DOHH2 (cell line): ENCODE data around the gene MEIS3.

ENCODE experiments used
- H3F3A ChIP-seq: fragments of 200-600 bp; sonication (generic), shearing (Covaris generic); 2 replicates; pipeline ENCODE4 v1.6.0; 2016; ENCODE audit warnings: antibody characterized with exemption, mild to moderate bottlenecking; ENCODE audit not compliant: control insufficient read depth, insufficient read depth
- H3K27ac ChIP-seq: fragments of 200-600 bp; sonication (generic); 2 replicates; pipeline ENCODE4 v1.5.1; 2014; ENCODE audit warnings: low read depth, mild to moderate bottlenecking, low read length, moderate library complexity
- H3K27me3 ChIP-seq: fragments of 200-600 bp; sonication (generic); 2 replicates; pipeline ENCODE4 v1.6.1; 2014; ENCODE audit warnings: mild to moderate bottlenecking, low read length, mixed read lengths; ENCODE audit not compliant: control insufficient read depth
- H3K36me3 ChIP-seq: fragments of 200-600 bp; sonication (generic); 2 replicates; pipeline ENCODE4 v1.6.1; 2014; ENCODE audit warnings: mild to moderate bottlenecking, low read length, moderate library complexity, mixed read lengths; ENCODE audit not compliant: control insufficient read depth
- H3K4me1 ChIP-seq: fragments of 200-600 bp; sonication (generic); 2 replicates; pipeline ENCODE4 v1.6.1; 2014; ENCODE audit warnings: mild to moderate bottlenecking, low read length, mixed read lengths; ENCODE audit not compliant: control insufficient read depth
- H3K4me2 ChIP-seq: fragments of 200-600 bp; sonication (generic); 2 replicates; pipeline ENCODE4 v1.6.0; 2014; ENCODE audit warnings: mild to moderate bottlenecking, low read length, moderate library complexity
- H3K4me3 ChIP-seq: fragments of 200-600 bp; sonication (generic); 2 replicates; pipeline ENCODE4 v1.5.1; 2014; ENCODE audit warnings: mild to moderate bottlenecking, low read length, mixed read lengths
- H3K79me2 ChIP-seq: fragments of 200-600 bp; sonication (generic); 2 replicates; pipeline ENCODE4 v1.6.1; 2014; ENCODE audit warnings: mild to moderate bottlenecking, low read length, mixed read lengths; ENCODE audit not compliant: control insufficient read depth
- H3K9me2 ChIP-seq: fragments of 200-600 bp; sonication (generic); replicated peaks from 2 replicates; pipeline ENCODE4 v1.6.1; 2014; ENCODE audit warnings: mild to moderate bottlenecking, low read length, mixed read lengths; ENCODE audit not compliant: control insufficient read depth
- H3K9me3 ChIP-seq: fragments of 200-600 bp; sonication (generic); 2 replicates; pipeline ENCODE4 v1.6.1; 2014; ENCODE audit warnings: antibody characterized with exemption, low read length, mixed read lengths; ENCODE audit not compliant: control insufficient read depth, insufficient read depth
- H4K20me1 ChIP-seq: fragments of 200-600 bp; sonication (generic); 2 replicates; pipeline ENCODE4 v1.6.0; 2014; ENCODE audit warnings: low read depth, mild to moderate bottlenecking, antibody characterized with exemption, low read length, moderate library complexity; ENCODE audit not compliant: control insufficient read depth, insufficient read depth
- EZH2phosphoT487 ChIP-seq: fragments of 200-600 bp; sonication (generic); IDR thresholded peaks from 2 replicates; pipeline ENCODE4 v1.6.1; 2017; ENCODE audit warnings: borderline replicate concordance, mild to moderate bottlenecking, antibody characterized with exemption, low read length, moderate library complexity, mixed read lengths
- TF ChIP-seq, protein P1 (sequence below): fragments of 200-600 bp; sonication (generic); IDR thresholded peaks from one replicate; pipeline ENCODE4 v1.5.1; 2014; ENCODE audit warnings: antibody characterized with exemption, mild to moderate bottlenecking, low read depth, low read length; ENCODE audit not compliant: poor library complexity, severe bottlenecking

The MEIS3 gene

DNA sequence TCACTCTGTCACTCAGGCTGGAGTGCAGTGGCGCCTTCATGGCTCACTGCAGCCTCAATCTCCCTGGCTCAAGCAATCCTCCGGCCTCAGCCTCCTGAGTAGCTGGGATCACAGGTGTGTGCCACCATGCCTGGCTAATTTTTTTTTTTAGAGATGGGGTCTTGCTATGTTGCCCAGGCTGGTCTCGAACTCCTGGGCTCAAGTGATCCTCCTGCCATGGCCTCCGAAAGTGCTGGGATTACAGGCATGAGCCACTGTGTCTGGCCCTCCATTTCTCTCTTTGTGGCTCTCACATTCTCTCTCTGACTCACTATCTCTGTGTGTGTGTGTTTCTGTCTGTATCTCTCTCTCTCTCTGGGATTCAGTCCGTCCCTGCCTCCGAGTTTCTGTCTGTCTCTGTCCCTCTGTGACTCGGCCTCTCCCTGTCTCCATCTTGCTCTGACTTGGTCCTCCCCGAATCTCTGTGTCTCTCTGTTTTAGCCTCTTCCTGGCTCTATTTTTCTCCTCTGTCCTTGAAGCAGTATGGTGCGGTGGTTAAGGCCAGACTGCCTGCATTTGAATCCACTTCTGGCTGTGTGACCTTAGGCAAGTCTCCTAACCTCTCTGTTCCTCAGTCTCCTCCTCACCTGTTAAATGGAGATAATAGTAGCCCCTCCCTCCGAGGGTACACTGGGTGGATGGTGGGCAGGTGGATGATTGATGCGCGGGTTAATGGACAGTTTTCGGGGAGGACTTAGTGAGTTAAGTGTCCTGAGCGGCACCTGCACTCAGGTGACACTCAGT is 11.0 kb downstream of the MEIS3 start:
- no peaks in the 10 kb centered on the region for H3F3A ChIP-seq

DNA sequence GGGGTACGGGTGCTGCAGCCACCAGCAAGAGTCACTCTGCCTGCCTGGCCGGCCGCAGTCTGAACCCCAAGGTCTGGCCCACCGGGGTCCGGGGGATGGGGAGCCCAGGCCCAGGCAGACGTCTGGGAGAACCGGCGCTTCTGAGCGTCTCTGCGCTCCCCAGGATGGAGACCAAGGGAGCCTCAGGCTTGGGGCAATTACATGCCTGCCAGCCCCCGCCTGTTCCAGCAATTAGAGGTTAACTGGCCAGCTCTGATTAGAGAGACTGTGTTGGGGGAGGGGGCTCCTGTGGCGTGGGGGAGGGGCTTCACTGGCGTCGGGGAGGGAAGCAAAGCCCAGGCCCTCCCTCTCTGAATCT is 11.9 kb downstream of the MEIS3 start:
- no peak overlapping the region for H3K4me3 ChIP-seq
- H3K27ac ChIP-seq: no peak overlapping the region
- no peak overlapping the region for H3K4me2 ChIP-seq

More for the DNA sequence above, 11.0 kb downstream of the MEIS3 start:
- no peaks in the 10 kb centered on the region for H4K20me1 ChIP-seq
- no peaks in the 10 kb centered on the region for H3K9me3 ChIP-seq
- no peaks in the 10 kb centered on the region for H3K27me3 ChIP-seq
- no peaks in the 10 kb centered on the region for H3K4me1 ChIP-seq
- H3K9me2 ChIP-seq: no peaks in the 10 kb centered on the region
- TF ChIP-seq, protein P1, sequence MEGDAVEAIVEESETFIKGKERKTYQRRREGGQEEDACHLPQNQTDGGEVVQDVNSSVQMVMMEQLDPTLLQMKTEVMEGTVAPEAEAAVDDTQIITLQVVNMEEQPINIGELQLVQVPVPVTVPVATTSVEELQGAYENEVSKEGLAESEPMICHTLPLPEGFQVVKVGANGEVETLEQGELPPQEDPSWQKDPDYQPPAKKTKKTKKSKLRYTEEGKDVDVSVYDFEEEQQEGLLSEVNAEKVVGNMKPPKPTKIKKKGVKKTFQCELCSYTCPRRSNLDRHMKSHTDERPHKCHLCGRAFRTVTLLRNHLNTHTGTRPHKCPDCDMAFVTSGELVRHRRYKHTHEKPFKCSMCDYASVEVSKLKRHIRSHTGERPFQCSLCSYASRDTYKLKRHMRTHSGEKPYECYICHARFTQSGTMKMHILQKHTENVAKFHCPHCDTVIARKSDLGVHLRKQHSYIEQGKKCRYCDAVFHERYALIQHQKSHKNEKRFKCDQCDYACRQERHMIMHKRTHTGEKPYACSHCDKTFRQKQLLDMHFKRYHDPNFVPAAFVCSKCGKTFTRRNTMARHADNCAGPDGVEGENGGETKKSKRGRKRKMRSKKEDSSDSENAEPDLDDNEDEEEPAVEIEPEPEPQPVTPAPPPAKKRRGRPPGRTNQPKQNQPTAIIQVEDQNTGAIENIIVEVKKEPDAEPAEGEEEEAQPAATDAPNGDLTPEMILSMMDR: no peak
- TF ChIP-seq EZH2phosphoT487: no peak
- H3K4me2 ChIP-seq: no peak overlapping the region
- H3K36me3 ChIP-seq: peaks cover 2% of the 10 kb centered on the region; the same call in 1 of the 2 replicates
- no peak overlapping the region for H3K4me3 ChIP-seq
- H3K79me2 ChIP-seq: no peaks in the 10 kb centered on the region
- H3K27ac ChIP-seq: no peak overlapping the region

DNA sequence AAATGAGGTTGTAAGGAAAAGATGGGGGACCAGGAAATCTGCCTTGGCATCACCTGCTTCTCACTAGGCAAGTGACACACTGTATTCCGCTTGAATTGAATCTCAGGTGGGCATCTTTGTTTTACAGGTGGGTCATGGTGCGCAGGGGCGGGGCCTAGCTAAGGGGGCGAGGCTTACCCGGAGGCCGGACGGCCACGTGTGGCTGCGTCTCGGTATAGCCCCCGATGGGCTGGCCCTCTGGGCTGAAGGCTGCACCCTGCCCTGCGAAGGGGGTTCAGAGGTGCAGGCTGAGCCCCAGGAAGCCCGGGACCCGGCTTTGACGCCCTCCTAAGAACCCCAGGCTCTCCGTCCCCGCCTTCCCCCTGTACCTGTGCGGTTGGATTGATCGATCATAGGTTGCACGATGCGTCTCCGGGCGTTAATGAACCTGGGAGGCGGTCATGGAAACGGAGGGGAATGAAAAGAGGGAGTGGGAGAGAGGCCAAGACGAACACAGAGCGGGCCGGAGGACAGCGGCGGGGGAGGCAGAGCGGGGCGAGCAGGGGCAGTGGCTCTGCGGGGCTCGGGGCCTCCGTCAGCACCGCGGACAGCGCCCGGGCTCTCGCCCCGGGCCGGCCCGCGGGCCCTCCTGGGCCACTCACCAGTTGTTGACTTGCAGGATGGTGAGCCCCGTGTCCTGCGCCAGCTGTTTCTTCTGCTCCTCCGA is 12.5 kb downstream of the MEIS3 start:
- Histone ChIP-seq H4K20me1 (no peaks in the 10 kb centered on the region), H3K27ac (no peak overlapping the region), H3K4me1 (no peaks in the 10 kb centered on the region), H3K27me3 (no peaks in the 10 kb centered on the region), H3K36me3 (peaks cover 2% of the 10 kb centered on the region; the same call in 1 of the 2 replicates), H3K9me2 (no peaks in the 10 kb centered on the region), H3K4me3 (no peak overlapping the region), H3K9me3 (no peaks in the 10 kb centered on the region), H3F3A (no peaks in the 10 kb centered on the region), H3K79me2 (no peaks in the 10 kb centered on the region), H3K4me2 (no peak overlapping the region)
- TF ChIP-seq, protein P1: no peak
- no peak for TF ChIP-seq EZH2phosphoT487

More for the DNA sequence above, 11.9 kb downstream of the MEIS3 start:
- no peak for TF ChIP-seq EZH2phosphoT487
- TF ChIP-seq, protein P1: no peak
- no peaks in the 10 kb centered on the region for H3K4me1 ChIP-seq
- H3K36me3 ChIP-seq: peaks cover 2% of the 10 kb centered on the region; the same call in 1 of the 2 replicates
- no peaks in the 10 kb centered on the region for H3K79me2 ChIP-seq
- H4K20me1 ChIP-seq: no peaks in the 10 kb centered on the region
- H3K27me3 ChIP-seq: no peaks in the 10 kb centered on the region
- H3K9me3 ChIP-seq: no peaks in the 10 kb centered on the region
- no peaks in the 10 kb centered on the region for H3F3A ChIP-seq
- no peaks in the 10 kb centered on the region for H3K9me2 ChIP-seq
